KOPT-K1 (cell line): ENCODE measurements around the gene PPIE.

Experiments used
- H3K27ac ChIP-seq: fragments of 200-600 bp; sonication (generic); 2 replicates; pipeline ENCODE4 v1.5.1; 2016; ENCODE audit warnings: antibody characterized with exemption, mild to moderate bottlenecking, low read depth, low read length; ENCODE audit not compliant: poor library complexity, severe bottlenecking
- H3K36me3 ChIP-seq: fragments of 200-600 bp; sonication (generic); 2 replicates; pipeline ENCODE4 v1.5.1; 2017; ENCODE audit warnings: antibody characterized with exemption, mild to moderate bottlenecking, low read length, moderate library complexity; ENCODE audit not compliant: insufficient read depth
- H3K9me3 ChIP-seq: fragments of 200-600 bp; sonication (generic); 2 replicates; pipeline ENCODE4 v1.5.1; 2017; ENCODE audit warnings: antibody characterized with exemption, low read length, mild to moderate bottlenecking; ENCODE audit not compliant: insufficient read depth, poor library complexity, severe bottlenecking

The PPIE gene

DNA sequence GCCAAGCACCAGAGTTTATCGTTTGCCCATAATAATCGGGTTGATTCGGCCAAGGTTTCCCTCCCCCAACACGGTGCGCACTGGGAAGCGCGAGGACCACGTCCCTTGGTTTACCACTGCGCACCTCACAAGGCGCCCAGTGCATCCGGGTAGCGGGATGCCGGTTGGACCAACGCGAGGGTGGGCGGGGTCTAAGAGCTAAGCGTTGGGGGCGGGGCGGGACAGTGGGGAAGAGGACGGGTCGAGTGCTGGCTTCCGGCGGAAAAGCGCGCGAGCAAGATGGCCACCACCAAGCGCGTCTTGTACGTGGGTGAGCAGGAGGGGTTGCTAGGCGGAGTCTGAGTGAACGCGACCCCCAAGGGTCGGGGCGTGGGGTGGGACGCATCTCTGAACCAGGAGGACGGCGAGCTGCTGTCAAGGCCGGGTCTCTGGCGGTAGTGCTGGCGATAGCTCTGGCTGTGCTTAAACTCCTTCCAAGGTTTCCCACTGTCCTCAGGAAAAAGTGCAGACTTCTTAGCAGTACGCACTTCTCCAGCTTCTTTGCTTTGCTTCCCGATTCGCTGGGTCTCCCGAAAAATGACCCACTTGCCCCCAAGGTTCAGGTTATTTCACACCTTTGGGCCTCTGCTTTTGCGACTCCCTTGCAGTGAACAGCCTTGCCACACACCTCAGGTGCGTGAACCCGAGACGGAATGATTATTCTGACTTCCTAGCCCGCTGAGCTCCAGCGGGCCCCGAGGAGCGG lies at the start of gene PPIE:
Gene PPIE, plus strand, starts transcription at position 261 of the 745 bp plus-strand sequence. Its CDS starts 19 bp downstream, at position 280.
- peak within 1 kb of the TSS; percentile 75 for H3K27ac ChIP-seq
- no peaks in the 10 kb centered on the region for H3K9me3 ChIP-seq
- H3K36me3 ChIP-seq = peaks cover 37% of the 10 kb centered on the region

DNA sequence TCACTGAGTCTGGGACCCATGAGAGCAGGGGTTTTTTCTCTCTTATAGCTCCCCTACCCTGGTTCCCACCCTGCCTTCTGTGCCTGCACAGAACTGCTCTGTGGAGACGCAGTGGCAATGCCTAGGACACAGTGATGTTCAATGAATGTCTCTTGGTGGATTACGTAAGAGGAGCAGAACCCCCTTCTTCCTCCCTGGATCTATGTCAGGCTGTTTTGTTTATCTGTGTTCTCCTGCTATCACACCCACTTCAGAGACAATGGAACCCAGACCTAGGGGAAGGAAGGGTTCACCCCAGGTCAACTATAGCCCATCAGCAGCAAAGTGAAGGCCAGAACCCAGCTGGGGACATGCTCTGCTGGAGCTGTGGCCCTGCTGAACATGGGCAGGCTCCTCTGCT lies 49.5 kb upstream of the PPIE start:
- Histone ChIP-seq H3K36me3 (no peaks in the 10 kb centered on the region), H3K9me3 (no peaks in the 10 kb centered on the region)

DNA sequence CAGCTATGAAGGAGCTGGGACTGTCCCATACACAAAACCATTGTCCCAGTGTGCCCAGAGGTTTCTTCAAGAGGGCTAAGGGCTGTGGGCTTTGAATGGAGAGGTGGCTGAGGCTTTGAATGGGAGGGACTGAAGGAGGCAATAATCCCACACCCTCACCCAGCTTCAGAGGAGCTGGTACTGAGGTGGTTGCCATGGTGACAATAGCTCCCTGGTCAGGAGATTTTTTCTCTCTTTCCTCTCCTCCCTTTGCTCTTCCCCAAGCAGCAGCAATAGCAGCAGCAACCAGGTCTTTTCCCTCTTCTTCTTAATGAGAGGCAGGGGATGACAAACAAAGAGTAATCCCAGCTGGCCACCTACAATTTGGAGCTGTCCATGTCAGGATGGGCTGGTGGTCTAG lies 49.0 kb upstream of the PPIE start:
- Histone ChIP-seq H3K9me3 (no peaks in the 10 kb centered on the region), H3K36me3 (no peaks in the 10 kb centered on the region), H3K27ac (no peak overlapping the region)

More for the DNA sequence above, 49.5 kb upstream of the PPIE start:
- H3K27ac ChIP-seq = no peak overlapping the region

DNA sequence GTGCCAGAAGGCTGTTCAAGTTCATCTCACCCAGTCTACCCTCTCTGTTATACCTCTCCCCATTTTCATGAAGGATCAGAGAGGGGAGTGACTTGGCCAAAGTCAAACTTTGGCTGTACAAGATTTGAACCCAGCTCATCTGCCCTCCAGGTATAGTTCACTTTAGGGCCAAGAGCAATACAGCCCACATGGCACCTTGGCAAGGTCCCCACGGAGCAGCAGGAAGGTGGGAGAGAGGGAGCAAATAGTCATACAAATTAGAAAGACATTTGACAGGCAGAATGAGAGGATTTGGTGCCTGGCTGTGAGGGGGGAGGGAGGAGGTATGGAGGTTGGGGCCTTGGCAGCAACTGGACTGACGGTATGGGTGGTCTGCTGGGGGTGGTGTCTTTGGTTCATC lies 48.5 kb upstream of the PPIE start:
- H3K9me3 ChIP-seq = no peaks in the 10 kb centered on the region
- no peak overlapping the region for H3K27ac ChIP-seq

DNA sequence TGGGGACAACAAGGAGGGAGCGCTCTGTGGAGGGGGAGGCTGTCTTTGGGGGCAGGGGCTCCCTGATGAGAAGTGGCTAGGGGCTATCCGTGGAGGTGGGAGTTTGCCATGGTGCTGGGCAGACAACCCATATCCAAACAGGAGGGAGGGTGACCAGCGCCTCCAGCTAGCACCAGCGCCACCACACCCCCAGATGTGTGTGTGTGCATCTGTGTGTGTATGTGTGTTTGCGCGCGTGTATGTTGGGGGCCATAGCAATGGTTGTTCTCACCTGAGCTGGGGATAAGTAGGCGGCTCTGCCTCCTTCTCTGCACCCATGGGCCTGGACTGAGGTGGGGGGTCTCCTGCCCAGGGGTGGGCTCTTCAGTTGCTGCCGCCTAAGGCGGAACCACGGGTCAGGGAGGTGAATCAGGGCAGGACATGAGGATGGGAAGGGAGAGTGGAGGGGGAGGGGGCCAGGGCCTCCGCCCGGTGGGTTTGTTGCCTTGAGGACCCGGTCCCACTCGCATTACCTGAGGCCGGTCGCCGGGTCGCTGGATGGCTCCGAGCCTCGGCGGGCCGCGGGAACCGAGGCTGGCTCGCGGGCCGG lies 47.8 kb upstream of the PPIE start:
- H3K27ac ChIP-seq = no peak overlapping the region
- no peaks in the 10 kb centered on the region for H3K9me3 ChIP-seq
- H3K36me3 ChIP-seq = no peaks in the 10 kb centered on the region

More for the DNA sequence above, 48.5 kb upstream of the PPIE start:
- H3K36me3 ChIP-seq = no peaks in the 10 kb centered on the region

DNA sequence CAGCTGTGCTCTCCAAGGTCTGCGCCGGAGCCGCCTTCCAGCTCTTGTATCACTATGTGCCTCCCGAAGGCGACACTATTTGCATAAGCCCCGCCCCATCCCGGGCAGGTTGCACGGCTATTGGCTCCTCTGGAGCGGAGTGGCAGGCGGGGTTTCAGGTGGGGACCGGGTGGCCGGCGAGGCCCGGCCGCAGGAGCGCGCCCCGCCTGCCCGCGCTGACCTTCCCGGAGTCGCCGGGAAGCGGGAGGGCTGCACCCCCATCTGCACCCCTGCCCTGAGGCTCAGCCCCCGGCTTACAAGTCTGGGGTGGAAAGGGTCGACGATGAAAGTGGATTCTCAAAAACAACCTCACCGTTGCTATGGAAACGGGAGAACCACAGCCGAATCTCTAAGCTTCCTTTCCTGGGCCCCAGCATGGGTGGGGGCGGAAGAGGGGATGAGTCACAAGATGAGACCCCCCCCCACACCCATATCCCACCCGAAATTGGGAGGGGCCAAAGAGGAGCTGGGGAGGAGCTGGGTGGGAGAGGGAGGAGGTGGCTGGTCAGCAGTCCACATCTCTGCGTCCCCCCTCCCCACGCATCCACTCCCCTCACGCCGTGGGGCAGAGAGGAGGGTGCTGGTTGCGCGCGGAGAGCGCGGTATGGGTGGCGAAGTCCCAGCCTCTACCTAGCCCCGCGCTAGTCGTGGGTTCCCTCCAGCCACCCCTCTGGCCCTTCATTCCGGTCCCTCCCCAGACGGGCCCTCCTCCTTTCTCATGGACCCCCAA lies 47.1 kb upstream of the PPIE start, which contains the start of gene HPCAL4:
Gene HPCAL4, minus strand, starts transcription at position 51 of the 769 bp plus-strand sequence. CDS start 6,830 bp downstream, outside the sequence.
- no peaks in the 10 kb centered on the region for H3K36me3 ChIP-seq
- no peak within 1 kb of the TSS for H3K27ac ChIP-seq
- no peaks in the 10 kb centered on the region for H3K9me3 ChIP-seq

DNA sequence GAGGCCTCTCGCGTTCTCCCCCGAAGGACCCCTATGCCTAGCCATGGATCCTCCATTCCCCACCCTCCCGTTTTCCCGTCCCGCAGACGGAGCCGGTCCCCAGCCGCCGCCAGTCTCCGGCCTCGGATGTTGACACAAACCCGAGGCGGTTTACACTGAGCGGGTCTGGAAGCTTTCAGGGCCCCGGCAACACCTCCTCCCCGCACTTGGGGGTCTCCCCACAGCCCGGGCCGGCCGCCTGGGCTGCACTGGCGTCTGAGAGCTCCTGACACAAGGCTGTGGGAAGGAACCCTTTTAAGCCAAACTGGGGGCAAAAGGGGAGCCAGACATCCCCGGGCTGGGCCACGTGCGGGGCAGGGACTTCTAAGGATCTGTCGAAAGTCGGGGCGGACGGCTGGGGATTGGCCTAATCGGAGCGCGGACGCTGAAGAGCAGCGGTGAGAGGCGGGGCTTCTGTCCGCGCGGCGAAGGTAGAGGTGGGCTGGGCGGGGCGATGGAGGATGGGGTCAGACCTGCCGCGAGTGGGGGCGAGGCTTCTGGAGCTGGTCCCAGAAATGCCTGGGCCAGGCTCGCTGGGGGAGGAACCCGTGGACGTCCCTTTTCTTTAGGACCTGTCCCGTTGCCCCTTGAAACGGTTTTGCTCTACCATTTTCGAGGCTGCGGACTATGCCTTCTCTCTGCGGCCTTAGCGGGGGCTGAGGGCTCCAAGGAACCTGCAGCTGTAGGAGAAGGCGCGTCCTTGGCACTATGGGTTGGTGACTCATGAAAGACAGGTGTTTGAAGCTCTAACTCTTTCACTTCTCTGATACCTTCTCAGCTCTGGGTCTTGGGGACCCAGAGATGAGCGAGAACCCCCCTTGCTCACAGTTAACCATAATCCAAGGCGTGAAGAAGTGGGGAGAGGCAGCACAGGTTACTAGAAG lies 46.3 kb upstream of the PPIE start:
- no peak overlapping the region for H3K27ac ChIP-seq

DNA sequence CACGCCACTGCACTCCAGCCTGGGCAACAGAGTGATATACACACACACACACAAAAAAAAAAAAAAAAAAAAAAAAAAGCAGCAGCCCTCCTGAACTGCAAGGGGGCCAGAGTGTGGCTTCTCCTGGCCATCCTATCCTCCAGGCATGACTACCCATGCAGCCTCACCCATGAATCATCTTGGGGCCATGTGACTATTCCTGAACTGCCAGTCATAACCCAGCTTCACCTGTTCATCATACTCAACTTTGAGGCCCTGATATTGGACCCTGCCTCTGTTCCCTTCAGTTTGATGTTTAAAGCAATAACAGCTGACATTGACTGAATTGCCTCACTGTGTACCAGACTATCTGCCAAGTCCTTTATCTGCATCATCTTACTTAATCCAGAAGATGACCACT lies 44.7 kb upstream of the PPIE start:
- Histone ChIP-seq H3K27ac (no peak overlapping the region), H3K9me3 (peaks cover 3% of the 10 kb centered on the region), H3K36me3 (no peaks in the 10 kb centered on the region)

More for the DNA sequence above, 46.3 kb upstream of the PPIE start:
- Histone ChIP-seq H3K36me3 (no peaks in the 10 kb centered on the region), H3K9me3 (no peaks in the 10 kb centered on the region)

DNA sequence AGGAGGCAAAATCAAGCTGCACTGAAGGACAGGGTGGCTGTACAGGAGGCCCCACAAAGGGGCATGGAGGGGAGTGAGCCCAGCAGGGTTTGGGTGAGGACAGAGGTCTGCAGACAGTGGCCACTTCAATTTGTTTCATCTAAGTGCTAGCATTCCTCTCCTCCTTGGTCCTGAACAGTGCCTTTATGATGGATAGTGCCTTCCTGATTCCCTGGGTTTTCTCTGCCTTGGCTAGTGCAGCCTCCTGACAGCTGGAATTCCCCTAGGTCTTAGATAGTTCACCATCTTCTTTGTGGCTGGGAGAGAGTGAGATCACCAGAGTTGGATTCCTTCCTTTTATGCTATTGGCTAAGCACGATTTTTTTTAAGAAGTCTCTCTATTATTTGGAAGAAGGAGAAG lies 43.7 kb upstream of the PPIE start:
- Histone ChIP-seq H3K9me3 (peaks cover 3% of the 10 kb centered on the region), H3K36me3 (no peaks in the 10 kb centered on the region), H3K27ac (no peak overlapping the region)

DNA sequence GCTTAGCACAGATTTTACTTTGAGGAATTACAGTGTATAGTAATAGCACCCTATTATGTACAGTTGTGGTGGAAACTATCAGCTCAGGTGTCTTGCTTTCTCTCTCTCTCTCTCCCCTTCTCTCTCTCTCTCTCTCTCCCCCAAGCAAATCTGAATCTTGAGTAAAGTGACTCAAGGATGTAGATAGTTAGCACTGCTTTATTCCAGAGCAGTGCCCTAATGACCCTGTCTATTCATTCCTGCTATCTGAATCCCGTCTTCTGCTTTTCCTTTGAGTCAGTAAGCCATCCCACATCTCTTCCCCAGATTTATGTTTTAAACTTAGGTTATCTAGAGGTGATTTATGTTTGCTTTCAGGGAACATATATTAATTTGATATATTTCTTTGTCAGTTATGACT lies 42.2 kb upstream of the PPIE start:
- Histone ChIP-seq H3K36me3 (no peaks in the 10 kb centered on the region), H3K9me3 (peaks cover 3% of the 10 kb centered on the region), H3K27ac (no peak overlapping the region)

DNA sequence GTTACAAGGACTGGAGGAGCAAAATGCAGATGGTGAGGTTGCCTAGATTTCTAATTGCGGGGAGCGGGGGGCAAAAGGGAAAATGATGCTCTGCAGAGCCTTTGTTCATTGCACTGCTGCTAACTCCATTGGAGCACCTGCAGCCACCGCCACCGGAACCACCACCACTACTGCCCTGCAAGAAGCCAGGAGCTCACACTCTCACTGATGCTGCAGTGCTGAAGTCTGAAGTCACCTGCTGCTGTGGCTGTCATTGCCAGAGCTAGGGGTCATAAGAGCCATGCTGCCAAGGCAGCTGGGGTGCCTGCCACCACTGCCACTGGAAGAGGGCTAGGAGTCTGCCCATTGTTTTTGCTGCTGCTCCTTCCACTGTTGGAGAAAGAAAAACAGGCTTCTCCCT lies 40.1 kb upstream of the PPIE start:
- peaks cover 3% of the 10 kb centered on the region for H3K9me3 ChIP-seq
- H3K36me3 ChIP-seq = no peaks in the 10 kb centered on the region
- H3K27ac ChIP-seq = no peak overlapping the region

DNA sequence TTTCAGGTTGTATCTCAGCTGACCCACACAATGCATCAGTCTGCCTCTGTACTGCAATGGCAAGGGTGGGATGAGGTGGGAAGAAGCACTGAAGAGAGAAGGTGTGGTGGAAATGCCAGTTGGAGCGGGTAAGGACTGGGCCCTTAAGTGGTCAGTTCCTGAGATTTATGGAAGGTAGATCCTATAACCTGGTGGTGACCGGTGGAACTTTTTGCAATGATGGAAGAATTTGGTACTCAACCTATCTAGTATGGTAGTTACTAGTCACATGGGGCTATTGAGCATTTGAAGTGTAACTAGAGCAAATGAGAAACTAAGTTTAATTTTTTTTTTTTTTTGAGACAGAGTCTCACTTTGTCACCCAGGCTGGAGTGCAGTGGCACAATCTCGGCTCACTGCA lies 39.3 kb upstream of the PPIE start:
- peaks cover 3% of the 10 kb centered on the region for H3K9me3 ChIP-seq
- H3K36me3 ChIP-seq = no peaks in the 10 kb centered on the region
- H3K27ac ChIP-seq = no peak overlapping the region

DNA sequence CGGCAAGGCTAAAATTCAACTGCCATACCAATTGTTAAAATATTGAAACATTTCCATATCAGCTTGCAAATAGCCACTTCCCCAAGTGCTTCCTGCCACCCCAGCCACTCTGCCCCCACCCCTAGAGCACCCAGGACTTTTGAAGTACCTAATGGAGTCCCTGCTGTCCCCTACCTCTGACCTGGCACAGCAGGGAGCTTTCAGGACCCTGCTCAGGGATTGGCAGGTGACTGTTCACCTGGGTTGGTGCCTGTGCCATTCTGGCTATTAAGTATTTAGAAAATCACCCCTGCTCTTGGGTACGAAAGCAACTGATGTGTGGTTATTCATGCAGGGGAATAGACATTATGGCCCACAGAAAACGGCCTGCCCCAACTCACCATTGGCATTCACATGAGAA lies 38.3 kb upstream of the PPIE start:
- Histone ChIP-seq H3K9me3 (peaks cover 3% of the 10 kb centered on the region), H3K36me3 (no peaks in the 10 kb centered on the region), H3K27ac (no peak overlapping the region)

DNA sequence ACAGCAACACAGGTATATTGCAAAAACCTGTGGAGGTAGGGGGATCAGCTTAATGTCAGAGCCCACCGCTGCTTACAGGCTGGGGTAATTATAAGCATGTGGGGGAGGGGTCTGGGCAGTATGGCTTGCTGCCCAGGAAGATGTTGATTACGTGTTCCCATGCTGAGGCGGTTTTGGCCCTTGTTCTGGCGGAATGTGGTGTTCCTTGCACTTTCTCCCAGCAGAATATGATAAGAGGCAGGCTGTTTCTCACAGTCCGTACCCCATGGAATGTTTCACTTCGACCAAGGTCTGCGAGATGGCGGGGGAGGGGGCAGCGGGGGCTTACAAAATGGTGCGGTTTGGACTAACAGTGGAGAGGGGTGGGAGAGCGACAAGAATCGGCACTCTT lies 37.6 kb upstream of the PPIE start:
- Histone ChIP-seq H3K27ac (no peak overlapping the region), H3K9me3 (peaks cover 3% of the 10 kb centered on the region), H3K36me3 (no peaks in the 10 kb centered on the region)
